ENCODE data around the gene CDK1.
"Not testable (repeated sequence)": the region's sequence is repeated elsewhere in the genome, so short reads cannot be mapped to it uniquely, and the experiment has no call there.

CDK1 gene

DNA sequence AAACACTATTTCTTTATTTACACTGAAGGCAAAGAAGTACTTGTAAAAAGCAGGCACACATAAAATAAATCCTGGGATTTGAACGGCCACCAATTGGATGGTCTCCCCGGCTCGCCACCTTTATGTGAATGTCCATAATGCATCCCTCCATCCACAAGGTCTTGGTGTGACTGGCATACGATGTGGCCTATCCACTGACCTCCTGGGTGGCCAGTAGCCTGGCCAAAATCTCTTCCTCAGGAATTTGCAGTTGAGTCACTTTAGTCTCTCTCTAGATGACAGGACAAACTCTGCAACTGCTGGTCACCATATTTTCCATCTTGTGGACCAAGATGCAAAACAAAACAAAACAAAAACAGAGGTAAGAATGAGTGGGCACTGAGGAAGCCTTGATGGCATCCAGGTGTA, 39.1 kb downstream of the CDK1 start:
- no peak for DNase-seq

GRCh38 chr10:60818134-60818770, 40.0 kb downstream of the CDK1 start:
- no peak for DNase-seq

GRCh38 chr10:60819271-60819670, 41.0 kb downstream of the CDK1 start:
- DNase-seq = no peak

DNA sequence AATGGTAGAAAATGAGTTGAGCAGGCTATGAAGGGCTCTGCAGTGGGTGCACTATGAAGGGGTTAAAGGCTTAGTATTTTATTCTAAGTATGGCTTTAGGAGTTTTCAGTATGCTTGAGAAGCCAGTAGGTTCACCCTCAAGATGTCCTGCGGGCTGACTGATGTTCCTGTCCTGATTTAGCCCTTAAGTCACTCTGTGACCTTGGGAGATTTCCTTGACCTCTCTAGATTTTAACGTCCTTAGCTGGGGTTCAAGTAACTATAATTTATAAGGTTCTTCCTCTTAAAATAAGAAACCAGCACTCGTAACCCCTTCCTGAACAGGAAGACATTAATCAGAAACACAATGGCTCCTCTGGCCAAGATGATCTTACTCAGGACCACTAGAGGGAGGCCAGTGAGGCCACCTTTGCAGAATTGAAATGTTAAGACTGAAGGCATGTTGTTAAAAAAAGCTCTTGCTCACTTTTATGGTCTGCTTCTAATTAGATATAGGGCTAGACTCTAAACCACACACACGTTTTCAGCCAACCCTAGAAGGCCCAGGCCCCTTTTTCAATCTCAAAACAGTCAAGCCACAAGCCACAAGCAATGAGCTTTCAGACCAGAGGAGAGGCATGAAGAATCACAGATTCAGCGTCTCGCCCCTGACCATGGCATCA, 41.9 kb downstream of the CDK1 start:
- no peak for DNase-seq

DNA sequence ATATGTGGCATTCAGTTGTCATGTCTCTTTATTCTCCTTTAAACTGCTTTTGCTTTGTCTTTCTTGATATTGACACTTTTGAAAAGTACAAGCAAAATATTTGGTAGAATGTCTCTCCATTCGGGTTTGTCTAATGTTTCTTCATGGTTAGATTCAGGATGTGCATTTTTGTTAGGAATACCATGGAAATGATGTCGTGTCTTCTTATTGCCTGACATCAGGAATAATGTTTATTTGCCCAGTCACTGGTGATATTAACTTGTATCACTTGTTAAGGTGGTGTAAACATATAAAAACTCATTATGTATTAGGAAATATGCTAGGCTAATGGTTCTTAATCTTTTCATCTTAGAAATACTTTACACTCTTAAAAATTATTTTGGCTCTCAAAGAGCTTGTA, 43.4 kb downstream of the CDK1 start:
- no peak for DNase-seq

- no peak for DNase-seq
These were observed 44.5 kb downstream of the CDK1 start for GRCh38 chr10:60822809-60823208.

DNA sequence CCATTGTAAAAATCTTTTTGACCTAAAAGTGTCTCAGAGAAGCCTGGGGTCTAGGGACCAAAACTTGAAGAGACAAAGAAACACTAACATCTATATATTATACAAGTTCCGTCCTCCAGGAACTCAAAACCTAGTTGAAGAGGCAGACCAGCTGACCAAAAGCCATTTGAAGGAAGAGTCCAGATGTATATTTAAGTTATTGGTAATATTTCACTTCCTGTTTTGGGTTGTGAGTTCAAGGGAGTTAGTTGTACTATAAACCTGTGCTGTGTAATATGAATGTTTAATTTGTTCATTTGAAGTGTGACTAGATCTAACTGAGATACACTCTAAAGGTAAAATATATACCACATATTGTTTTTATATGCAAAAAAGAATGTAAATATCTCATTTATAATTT, 45.0 kb downstream of the CDK1 start:
- no peak for DNase-seq

- no peak for DNase-seq
These were observed 47.2 kb downstream of the CDK1 start for GRCh38 chr10:60825520-60825919.

GRCh38 chr10:60827791-60828488, 49.7 kb downstream of the CDK1 start:
- no peak for DNase-seq

DNA sequence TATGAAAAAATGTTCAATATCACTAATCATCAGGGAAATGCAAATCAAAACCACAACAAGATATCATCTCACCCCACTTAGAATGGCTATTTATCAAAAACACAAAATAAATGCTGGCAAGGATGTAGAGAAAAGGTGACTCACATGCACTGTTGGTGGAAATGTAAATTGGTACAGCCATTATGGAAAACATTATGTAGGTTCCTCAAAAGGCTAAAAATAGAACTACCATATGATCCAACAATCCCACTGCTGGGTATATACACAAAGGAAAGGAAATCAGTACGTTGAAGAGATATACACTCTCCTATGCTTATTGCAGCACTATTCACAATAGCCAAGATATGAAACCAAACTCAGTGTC, 50.2 kb downstream of the CDK1 start:
- no peak for DNase-seq

DNA sequence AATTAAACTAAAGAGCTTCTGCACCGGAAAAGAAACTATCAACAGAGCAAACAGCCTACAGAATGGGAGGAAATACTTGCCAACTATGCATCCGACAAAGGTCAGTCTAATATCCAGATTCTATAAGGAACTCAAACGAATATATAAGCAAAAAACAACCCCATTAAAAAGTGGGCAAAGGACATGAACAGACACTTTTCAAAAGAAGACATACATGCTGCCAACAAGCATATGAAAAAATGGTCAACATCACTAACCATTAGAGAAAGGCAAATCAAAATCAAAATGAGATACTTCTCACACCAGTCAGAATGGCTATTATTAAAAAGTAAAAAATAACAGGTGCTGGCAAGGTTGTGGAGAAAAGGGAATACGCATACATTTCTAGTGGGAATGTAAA, 53.9 kb downstream of the CDK1 start:
- DNase-seq = not testable (repeated sequence)

GRCh38 chr10:60834401-60834800, 56.1 kb downstream of the CDK1 start:
- no peak for DNase-seq

GRCh38 chr10:60835049-60835448, 56.8 kb downstream of the CDK1 start:
- DNase-seq = no peak

GRCh38 chr10:60841227-60841626, 62.9 kb downstream of the CDK1 start:
- DNase-seq = not testable (repeated sequence)

GRCh38 chr10:60842694-60843093, 64.4 kb downstream of the CDK1 start:
- no peak for DNase-seq

Measured in CD4-positive, alpha-beta T cell treated with Interleukin-12 subunit alpha and Interleukin-12 subunit beta, for 1 hour (primary cell).